Endothelial cell of umbilical vein (primary cell): Measurements from ENCODE around the gene L3MBTL4. TPM values are rescaled to one million over a fixed set of nuclear protein-coding genes. Genes with fewer than 3 reads are reported as not detected.

ENCODE experiments used
- BruUV-seq: library from RNA; stranded (reverse); fragments of 400-500 nt; replicated peaks from 2 replicates; lab custom pipeline; 2021; lab: Mats Ljungman, UMichigan
- CTCF ChIA-PET: fragments of 300-600, 350-600 bp; sonication (Branson Sonifier 250); formaldehyde crosslinking; loops from one replicate; lab custom pipeline; 2021; ENCODE audit warnings: antibody characterized with exemption, inconsistent platforms; lab: Charles Lee
- POLR2A ChIA-PET: fragments of 300-600, 350-600 bp; sonication (Branson Sonifier 250); formaldehyde crosslinking; loops from one replicate; lab custom pipeline; 2021; ENCODE audit warnings: antibody characterized with exemption, inconsistent platforms; lab: Charles Lee
- DNase-seq: peaks from one replicate; pipeline ENCODE4 v3.0.0-alpha.2; 2011; ENCODE audit warnings: low read depth, low spot score
- FAIRE-seq: peaks from 2 replicates; lab custom pipeline; 2011; peaks lifted over from hg19 to GRCh38; lab: Jason Lieb, UNC
- H2AFZ ChIP-seq: 2 replicates; pipeline ENCODE4 v1.6.0; 2012; ENCODE audit warnings: low read depth, low read length, control low read depth, inconsistent platforms
- H3K27ac ChIP-seq: 2 replicates; pipeline ENCODE4 v1.5.1; 2011; ENCODE audit warnings: low read depth, mild to moderate bottlenecking, control low read depth, low read length, moderate library complexity; ENCODE audit not compliant: insufficient read depth
- H3K27me3 ChIP-seq, 2 experiments: 2 replicates each; pipeline versions ENCODE4 v1.6.0 to v1.6.1; 2011; ENCODE audit warnings: low read length in 2 of 2, mixed read lengths in 1 of 2; ENCODE audit not compliant: control insufficient read depth in 2 of 2, insufficient read depth in 2 of 2
- H3K36me3 ChIP-seq, 2 experiments: 2 replicates in 1 of 2; 3 replicates in 1 of 2; pipeline ENCODE4 v1.5.1; 2011; ENCODE audit warnings: low read length in 2 of 2, mild to moderate bottlenecking in 1 of 2, moderate library complexity in 1 of 2; ENCODE audit not compliant: control insufficient read depth in 2 of 2, insufficient read depth in 2 of 2; ENCODE audit errors: extremely low read depth in 1 of 2
- H3K4me1 ChIP-seq: 3 replicates; pipeline ENCODE4 v1.5.1; 2011; ENCODE audit warnings: mild to moderate bottlenecking, low read length; ENCODE audit not compliant: control insufficient read depth, insufficient read depth; ENCODE audit errors: extremely low read depth
- H3K4me2 ChIP-seq: 2 replicates; pipeline ENCODE4 v1.6.1; 2011; ENCODE audit warnings: low read length, control low read depth, mixed read lengths; ENCODE audit not compliant: insufficient read depth
- H3K4me3 ChIP-seq, 3 experiments: fragments of 200-600 bp in 1 of 3; sonication (generic), shearing (Covaris generic) in 1 of 3; replicated peaks in 1 of 3; 2 replicates each; pipeline ENCODE4 v1.5.1; 2011 to 2016; ENCODE audit warnings: control low read depth in 3 of 3, low read length in 3 of 3, mild to moderate bottlenecking in 2 of 3, inconsistent platforms in 1 of 3, low read depth in 1 of 3, moderate library complexity in 1 of 3; ENCODE audit not compliant: insufficient read depth in 1 of 3
- H3K79me2 ChIP-seq: 2 replicates; pipeline ENCODE4 v1.6.0; 2012; ENCODE audit warnings: low read length, inconsistent platforms; ENCODE audit not compliant: control insufficient read depth, insufficient read depth
- H3K9ac ChIP-seq: replicated peaks from 2 replicates; pipeline ENCODE3; 2011; ENCODE audit warnings: low read length, control low read depth; ENCODE audit not compliant: insufficient read depth; ENCODE audit errors: extremely low read depth
- H3K9me1 ChIP-seq: replicated peaks from 3 replicates; pipeline ENCODE4 v1.6.0; 2011; ENCODE audit warnings: mild to moderate bottlenecking, low read length; ENCODE audit not compliant: control insufficient read depth, insufficient read depth; ENCODE audit errors: extremely low read depth
- H3K9me3 ChIP-seq: replicated peaks from 2 replicates; pipeline ENCODE4 v1.5.1; 2012; ENCODE audit warnings: low read length, inconsistent platforms; ENCODE audit not compliant: control insufficient read depth, insufficient read depth
- H4K20me1 ChIP-seq: replicated peaks from 2 replicates; pipeline ENCODE3; 2011; ENCODE audit warnings: mild to moderate bottlenecking, low read length; ENCODE audit not compliant: control insufficient read depth, insufficient read depth; ENCODE audit errors: extremely low read depth
- EZH2 ChIP-seq: IDR thresholded peaks from 2 replicates; pipeline ENCODE4 v1.6.1; 2012; ENCODE audit warnings: borderline replicate concordance, low read depth, mild to moderate bottlenecking, moderate library complexity, low read length, inconsistent platforms; ENCODE audit not compliant: severe bottlenecking
- FOS ChIP-seq: IDR thresholded peaks from 2 replicates; pipeline ENCODE4 v1.6.1; 2011; ENCODE audit warnings: mild to moderate bottlenecking, low read length, moderate library complexity, borderline replicate concordance; ENCODE audit not compliant: insufficient read depth
- GATA2 ChIP-seq: IDR thresholded peaks from 2 replicates; pipeline ENCODE4 v1.7.0; 2011; ENCODE audit warnings: low read depth, mild to moderate bottlenecking, moderate library complexity, mixed read lengths, low read length; ENCODE audit not compliant: insufficient read length, insufficient read depth
- JUN ChIP-seq: IDR thresholded peaks from 2 replicates; pipeline ENCODE4 v1.6.1; 2011; ENCODE audit warnings: borderline replicate concordance, low read depth; ENCODE audit not compliant: insufficient read length, insufficient read depth
- MYC ChIP-seq: IDR thresholded peaks from one replicate; pipeline ENCODE4 v1.6.1; 2011; ENCODE audit warnings: mild to moderate bottlenecking, low read depth, low read length
- POLR2A ChIP-seq: IDR thresholded peaks from 2 replicates; pipeline ENCODE4 v1.6.1; 2012; ENCODE audit warnings: low read depth, mild to moderate bottlenecking, control low read depth, low read length
- POLR2AphosphoS5 ChIP-seq: IDR thresholded peaks from 2 replicates; pipeline ENCODE4 v1.6.1; 2012; ENCODE audit warnings: low read depth, mild to moderate bottlenecking, control low read depth, low read length, moderate library complexity; ENCODE audit not compliant: insufficient read depth
- dilution Hi-C: fragments of 300-500 bp; cut with MboI; formaldehyde crosslinking; loops from one replicate; pipeline ENCODE4 v1.15.0; 2019; ENCODE audit warnings: low sequenced_read_pairs; ENCODE audit not compliant: extremely low pct_ligation_motif_present
- intact Hi-C: fragments of 100-400 bp; cut with micrococcal nuclease; formaldehyde crosslinking; loops from one replicate; pipeline ENCODE4 v1.10.0; 2022
- polyA plus RNA-seq, 4 experiments: library from polyadenylated mRNA; depleted of rRNA in 3 of 4; stranded (reverse) in 3 of 4; unstranded in 1 of 4; fragments of >200 nt; gene quantifications; 2 replicates each; pipeline versions ENCODE4 v1.2.1 to v1.2.3, GENCODE V29; 2011 to 2012; ENCODE audit warnings: missing spikeins in 1 of 4
- total RNA-seq: library from RNA; stranded (reverse); gene quantifications from 2 replicates; pipeline ENCODE4 v1.2.3, GENCODE V29; 2021
- TF ChIP-seq, protein P1 (sequence below): IDR thresholded peaks from 2 replicates; pipeline ENCODE4 v1.6.1; 2011; ENCODE audit not compliant: insufficient read depth, insufficient read length
- TF ChIP-seq, protein P2 (sequence below), 2 donors: IDR thresholded peaks; 1 replicate in 1 of 2; 2 replicates in 1 of 2; pipeline ENCODE4 v1.5.1; 2011; ENCODE audit warnings: low read length in 2 of 2, mild to moderate bottlenecking in 2 of 2, moderate library complexity in 2 of 2, control low read depth in 1 of 2, inconsistent platforms in 1 of 2, low read depth in 1 of 2; ENCODE audit not compliant: insufficient read depth in 1 of 2; ENCODE audit errors: extremely low read depth in 1 of 2

Gene L3MBTL4
- total and polyA plus RNA-seq, 2 donors (not counting 3 experiments of a cell fraction or from before 2014, with no cell fraction given), result 0.80 TPM; not detected in 1

DNA sequence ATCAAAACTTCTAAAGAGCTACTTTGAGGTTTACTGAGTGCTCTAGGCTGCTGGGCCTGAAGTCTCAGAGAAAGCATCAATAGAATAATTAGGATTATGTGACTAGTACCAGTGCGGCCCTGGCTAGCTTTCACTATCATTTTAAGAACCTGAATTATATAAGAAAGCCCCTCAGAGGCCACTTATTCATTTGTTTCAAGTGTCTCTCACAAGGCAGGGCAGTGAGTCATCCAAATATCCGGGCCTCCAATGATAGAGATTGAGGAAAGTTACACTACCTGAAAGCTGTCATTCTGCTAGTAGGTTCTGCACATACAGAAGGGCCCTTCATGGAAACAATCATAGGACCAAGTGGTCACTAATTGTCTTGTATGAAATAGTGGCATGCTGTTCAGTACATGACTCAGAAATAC, 193.1 kb downstream of the L3MBTL4 start:
- no peaks in the 10 kb centered on the region for H3K4me1 ChIP-seq
- H3K9ac ChIP-seq, result no peak overlapping the region
- no peaks in the 10 kb centered on the region for H3K79me2 ChIP-seq
- H3K27me3 ChIP-seq, result no peaks in the 10 kb centered on the region
- no peak overlapping the region for H3K27ac ChIP-seq
- dilution Hi-C loops, result no loop called here
- H2AFZ ChIP-seq, result no peak overlapping the region
- no peak overlapping the region for H3K4me2 ChIP-seq
- POLR2A ChIA-PET, result no interaction called here
- no peaks in the 10 kb centered on the region for H3K36me3 ChIP-seq
- no TSS peak for BruUV-seq
- FAIRE-seq (no peak), DNase-seq (no peak)
- no peaks in the 10 kb centered on the region for H3K9me3 ChIP-seq
- TF ChIP-seq POLR2AphosphoS5 (no peak), MYC (no peak), POLR2A (no peak), GATA2 (no peak), EZH2 (no peak), FOS (no peak), JUN (no peak)
- TF ChIP-seq, protein P1, sequence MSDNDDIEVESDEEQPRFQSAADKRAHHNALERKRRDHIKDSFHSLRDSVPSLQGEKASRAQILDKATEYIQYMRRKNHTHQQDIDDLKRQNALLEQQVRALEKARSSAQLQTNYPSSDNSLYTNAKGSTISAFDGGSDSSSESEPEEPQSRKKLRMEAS, result no peak
- TF ChIP-seq, protein P2, sequence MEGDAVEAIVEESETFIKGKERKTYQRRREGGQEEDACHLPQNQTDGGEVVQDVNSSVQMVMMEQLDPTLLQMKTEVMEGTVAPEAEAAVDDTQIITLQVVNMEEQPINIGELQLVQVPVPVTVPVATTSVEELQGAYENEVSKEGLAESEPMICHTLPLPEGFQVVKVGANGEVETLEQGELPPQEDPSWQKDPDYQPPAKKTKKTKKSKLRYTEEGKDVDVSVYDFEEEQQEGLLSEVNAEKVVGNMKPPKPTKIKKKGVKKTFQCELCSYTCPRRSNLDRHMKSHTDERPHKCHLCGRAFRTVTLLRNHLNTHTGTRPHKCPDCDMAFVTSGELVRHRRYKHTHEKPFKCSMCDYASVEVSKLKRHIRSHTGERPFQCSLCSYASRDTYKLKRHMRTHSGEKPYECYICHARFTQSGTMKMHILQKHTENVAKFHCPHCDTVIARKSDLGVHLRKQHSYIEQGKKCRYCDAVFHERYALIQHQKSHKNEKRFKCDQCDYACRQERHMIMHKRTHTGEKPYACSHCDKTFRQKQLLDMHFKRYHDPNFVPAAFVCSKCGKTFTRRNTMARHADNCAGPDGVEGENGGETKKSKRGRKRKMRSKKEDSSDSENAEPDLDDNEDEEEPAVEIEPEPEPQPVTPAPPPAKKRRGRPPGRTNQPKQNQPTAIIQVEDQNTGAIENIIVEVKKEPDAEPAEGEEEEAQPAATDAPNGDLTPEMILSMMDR (IDR thresholded peaks at IDR 0.05; ENCODE audit: extremely low read depth in 1 of 2, insufficient read depth in 1 of 2, low read depth in 1 of 2, low read length in 2 of 2), result no peak
- intact Hi-C loops, result loop anchor here (10.0 kb wide), 1 partner anchor 63 kb away; no protein-coding TSS in a partner anchor
- no peak overlapping the region for H3K4me3 ChIP-seq
- H3K9me1 ChIP-seq, result no peaks in the 10 kb centered on the region
- H4K20me1 ChIP-seq, result no peaks in the 10 kb centered on the region
- CTCF ChIA-PET, result interaction anchor here (1.0 to 2.0 kb wide), 3 partner anchors 66 to 353 kb away, joined by 3 to 9 read pairs (median 6); no protein-coding TSS in a partner anchor
